Endodermal cell (in vitro differentiated cells): ENCODE results near the gene SCNN1A. TPM values are rescaled to one million over a fixed set of nuclear protein-coding genes. Genes with fewer than 3 reads are reported as not detected.
"Not testable (repeated sequence)": the region's sequence is repeated elsewhere in the genome, so short reads cannot be mapped to it uniquely, and the experiment has no call there.

ENCODE experiments used
- DNase-seq: peaks from one replicate; pipeline ENCODE4 v3.0.0-alpha.2; 2017
- H3K27ac ChIP-seq: 2 replicates; pipeline ENCODE4 v1.5.1; 2013; ENCODE audit warnings: mild to moderate bottlenecking, low read depth, low read length, moderate library complexity
- H3K27me3 ChIP-seq: 2 replicates; pipeline ENCODE4 v1.6.1; 2013; ENCODE audit warnings: mild to moderate bottlenecking, low read length, moderate library complexity; ENCODE audit not compliant: insufficient read depth, control insufficient read depth, poor library complexity, severe bottlenecking
- H3K36me3 ChIP-seq: 2 replicates; pipeline ENCODE4 v1.7.0; 2013; ENCODE audit warnings: mild to moderate bottlenecking, low read length, moderate library complexity; ENCODE audit not compliant: control insufficient read depth, insufficient read depth
- H3K4me1 ChIP-seq: one replicate; pipeline ENCODE4 v1.7.0; 2013; ENCODE audit warnings: low read length; ENCODE audit not compliant: control insufficient read depth, insufficient read depth
- H3K4me3 ChIP-seq: 2 replicates; pipeline ENCODE4 v1.5.1; 2013; ENCODE audit warnings: mild to moderate bottlenecking, low read length, moderate library complexity
- H3K9ac ChIP-seq: 2 replicates; pipeline ENCODE4 v1.6.1; 2013; ENCODE audit warnings: mild to moderate bottlenecking, low read length, moderate library complexity; ENCODE audit not compliant: poor library complexity, severe bottlenecking; ENCODE audit errors: extremely low read depth
- H3K9me3 ChIP-seq: 2 replicates; pipeline ENCODE4 v1.6.1; 2013; ENCODE audit warnings: mild to moderate bottlenecking, low read length, moderate library complexity; ENCODE audit not compliant: control insufficient read depth
- H3K27ac Mint-ChIP-seq: 2 replicates; pipeline ENCODE4 v1.8.0; 2020; ENCODE audit warnings: mixed read lengths
- H3K27me3 Mint-ChIP-seq: 2 replicates; pipeline ENCODE4 v1.8.0; 2021; ENCODE audit warnings: mild to moderate bottlenecking, mixed read lengths; ENCODE audit not compliant: insufficient read depth
- H3K36me3 Mint-ChIP-seq: 2 replicates; pipeline ENCODE4 v1.8.0; 2020; ENCODE audit warnings: low read depth, mixed read lengths
- H3K4me1 Mint-ChIP-seq: 2 replicates; pipeline ENCODE4 v1.8.0; 2020; ENCODE audit warnings: mixed read lengths
- H3K4me3 Mint-ChIP-seq: 2 replicates; pipeline ENCODE4 v1.8.0; 2020; ENCODE audit warnings: mild to moderate bottlenecking, moderate library complexity, mixed read lengths
- H3K9me3 Mint-ChIP-seq: 2 replicates; pipeline ENCODE4 v1.8.0; 2020; ENCODE audit warnings: mild to moderate bottlenecking, mixed read lengths
- CTCF ChIP-seq: fragments of 200-600 bp; sonication (generic); conservative IDR thresholded peaks from 2 replicates; pipeline ENCODE4 v1.5.0; 2021; ENCODE audit warnings: antibody characterized with exemption, mild to moderate bottlenecking
- WGBS, 2 experiments: methylation state at CpG; one replicate each; pipeline versions ENCODE4 v1.1.5 to v1.1.7; 2013; ENCODE audit warnings: missing lambda C conversion rate in 2 of 2, mixed read lengths in 1 of 2; ENCODE audit not compliant: insufficient coverage in 1 of 2, insufficient read length in 1 of 2; 5-methylcytosine and 5-hydroxymethylcytosine counted together
- total RNA-seq, 2 donors: library from RNA; stranded (reverse); fragmentation: NEBNext Ultra II Directional in 1 of 2; extraction: Animal tissue kit (Norgen Biotek cat#: 25700) in 1 of 2; gene quantifications; 2 replicates in 1 of 2; 3 replicates in 1 of 2; pipeline ENCODE4 v1.2.1, GENCODE V29; 2021

SCNN1A gene
- total RNA-seq, 2 donors from 2014 or later = 32.1 to 87.7 TPM

GRCh38 chr12:6346235-6346832, 29.0 kb downstream of the SCNN1A start:
- H3K27ac ChIP-seq = no peak overlapping the region
- no peaks in the 10 kb centered on the region for H3K9me3 ChIP-seq
- Mint-ChIP-seq H3K9me3 (no peaks in the 10 kb centered on the region), H3K4me1 (peaks cover 33% of the 10 kb centered on the region), H3K36me3 (peaks cover 30% of the 10 kb centered on the region), H3K27me3 (no peaks in the 10 kb centered on the region), H3K4me3 (no peak overlapping the region), H3K27ac (no peak overlapping the region)
- H3K4me3 ChIP-seq = no peak overlapping the region
- no peak overlapping the region for H3K9ac ChIP-seq
- H3K27me3 ChIP-seq = no peaks in the 10 kb centered on the region
- H3K36me3 ChIP-seq = no peaks in the 10 kb centered on the region
- peak; percentile 52 for DNase-seq
- WGBS, 2 experiments = 89 to 93% methylated on average over 3 to 5 of the region's 5 CpGs
- no peaks in the 10 kb centered on the region for H3K4me1 ChIP-seq
- TF ChIP-seq CTCF = no peak

- no peaks in the 10 kb centered on the region for H3K4me1 ChIP-seq
- Mint-ChIP-seq H3K27ac (no peak overlapping the region), H3K27me3 (no peaks in the 10 kb centered on the region), H3K4me1 (peaks cover 36% of the 10 kb centered on the region), H3K36me3 (peaks cover 25% of the 10 kb centered on the region), H3K9me3 (no peaks in the 10 kb centered on the region), H3K4me3 (no peak overlapping the region)
- no peaks in the 10 kb centered on the region for H3K27me3 ChIP-seq
- no peaks in the 10 kb centered on the region for H3K36me3 ChIP-seq
- H3K9ac ChIP-seq = no peak overlapping the region
- TF ChIP-seq CTCF = no peak
- H3K9me3 ChIP-seq = no peaks in the 10 kb centered on the region
- H3K4me3 ChIP-seq = no peak overlapping the region
- DNase-seq = peak; percentile 47
- no peak overlapping the region for H3K27ac ChIP-seq
- 81 to 93% methylated on average over 4 to 10 of the region's 10 CpGs for WGBS, 2 experiments
These were observed 29.9 kb downstream of the SCNN1A start for GRCh38 chr12:6345319-6346091.

- not testable (repeated sequence) for H3K27me3 ChIP-seq, H3K4me1 ChIP-seq, H3K9ac ChIP-seq, H3K4me3 Mint-ChIP-seq, H3K36me3 ChIP-seq, H3K9me3 Mint-ChIP-seq, H3K9me3 ChIP-seq, H3K27ac ChIP-seq, H3K27ac Mint-ChIP-seq, DNase-seq, H3K4me3 ChIP-seq, H3K27me3 Mint-ChIP-seq
- 96% methylated on average over 7 to 10 of the region's 11 CpGs for WGBS, 2 experiments
- Mint-ChIP-seq H3K36me3 (peaks cover 20% of the 10 kb centered on the region), H3K4me1 (peaks cover 36% of the 10 kb centered on the region)
These were observed 31.2 kb downstream of the SCNN1A start for GRCh38 chr12:6344101-6344660.
